Smooth muscle cell (in vitro differentiated cells): ENCODE measurements around the gene UBE2O. TPM values are rescaled to one million over a fixed set of nuclear protein-coding genes. Genes with fewer than 3 reads are reported as not detected.

Experiments
- DNase-seq: peaks from one replicate; lab custom pipeline; 2025; ENCODE audit not compliant: unreplicated experiment; lab: John Stamatoyannopoulos, UW
- H2AFZ ChIP-seq: fragments of 200-600 bp; sonication (generic); 2 replicates; pipeline ENCODE4 v1.6.0; 2016; ENCODE audit warnings: antibody characterized with exemption, low read depth, mild to moderate bottlenecking
- H3F3A ChIP-seq: fragments of 200-600 bp; sonication (generic); 2 replicates; pipeline ENCODE4 v1.6.0; 2017; ENCODE audit warnings: antibody characterized with exemption, low read depth
- H3K27ac ChIP-seq: fragments of 200-600 bp; sonication (generic); 2 replicates; pipeline ENCODE4 v1.5.1; 2016; ENCODE audit warnings: low read depth, mild to moderate bottlenecking
- H3K27me3 ChIP-seq: fragments of 200-600 bp; sonication (generic); 2 replicates; pipeline ENCODE4 v1.6.1; 2016; ENCODE audit warnings: low read depth, mild to moderate bottlenecking
- H3K36me3 ChIP-seq: fragments of 200-600 bp; sonication (generic); 2 replicates; pipeline ENCODE4 v1.5.1; 2016; ENCODE audit warnings: low read depth
- H3K4me1 ChIP-seq: fragments of 200-600 bp; sonication (generic); 2 replicates; pipeline ENCODE4 v1.5.1; 2016; ENCODE audit warnings: low read depth
- H3K4me2 ChIP-seq: fragments of 200-600 bp; sonication (generic); 2 replicates; pipeline ENCODE4 v1.6.0; 2016; ENCODE audit warnings: mild to moderate bottlenecking
- H3K4me3 ChIP-seq: fragments of 200-600 bp; sonication (generic); 2 replicates; pipeline ENCODE4 v1.5.1; 2016; ENCODE audit warnings: mild to moderate bottlenecking
- H3K79me2 ChIP-seq: fragments of 200-600 bp; sonication (generic); 2 replicates; pipeline ENCODE4 v1.6.0; 2016; ENCODE audit warnings: low read depth, mild to moderate bottlenecking
- H3K9ac ChIP-seq: fragments of 200-600 bp; sonication (generic); 2 replicates; pipeline ENCODE4 v1.6.0; 2016; ENCODE audit warnings: low read depth
- H3K9me3 ChIP-seq: fragments of 200-600 bp; sonication (generic); replicated peaks from 2 replicates; pipeline ENCODE4 v1.5.1; 2016; ENCODE audit warnings: low read depth
- H4K20me1 ChIP-seq: fragments of 200-600 bp; sonication (generic); 2 replicates; pipeline ENCODE4 v1.6.0; 2016; ENCODE audit warnings: low read depth
- CTCF ChIP-seq: fragments of 200-600 bp; sonication (generic); IDR thresholded peaks from 2 replicates; pipeline ENCODE4 v1.5.1; 2017; ENCODE audit warnings: borderline replicate concordance, mild to moderate bottlenecking, antibody characterized with exemption; ENCODE audit not compliant: insufficient read depth, poor library complexity, severe bottlenecking
- WGBS: methylation state at CpG from one replicate; pipeline ENCODE4 v1.1.7; 2016; ENCODE audit warnings: low lambda C conversion rate; 5-methylcytosine and 5-hydroxymethylcytosine counted together
- polyA plus RNA-seq: library from polyadenylated mRNA; unstranded; fragments of >200 nt; fragmentation: Nextera tagmentation; extraction: Ambion mirVana; gene quantifications from 2 replicates; pipeline ENCODE4 v1.2.1, GENCODE V29; 2016
- total RNA-seq: library from RNA; depleted of rRNA; stranded (reverse); fragments of >200 nt; gene quantifications from 2 replicates; pipeline ENCODE4 v1.2.3, GENCODE V29; 2014

The UBE2O gene
- total and polyA plus RNA-seq, 2 experiments from 2014 or later: 10.1 to 12.1 TPM

- Histone ChIP-seq H3K27ac (no peak overlapping the region), H3K4me1 (no peaks in the 10 kb centered on the region), H3K36me3 (no peaks in the 10 kb centered on the region), H2AFZ (no peak overlapping the region), H3K79me2 (no peaks in the 10 kb centered on the region), H3K4me2 (no peak overlapping the region), H3K4me3 (no peak overlapping the region), H3F3A (no peaks in the 10 kb centered on the region), H4K20me1 (no peaks in the 10 kb centered on the region), H3K27me3 (no peaks in the 10 kb centered on the region), H3K9ac (no peak overlapping the region), H3K9me3 (no peaks in the 10 kb centered on the region)
- no peak for DNase-seq
- WGBS: 99% methylated on average over 10 of the region's 10 CpGs
- TF ChIP-seq CTCF: no peak
Measured at GRCh38 chr17:76478097-76478496, 25.1 kb upstream of the UBE2O start.

- 92% methylated on average over 15 of the region's 15 CpGs for WGBS
- TF ChIP-seq CTCF: no peak
- Histone ChIP-seq H3K79me2 (no peaks in the 10 kb centered on the region), H3K27me3 (no peaks in the 10 kb centered on the region), H4K20me1 (no peaks in the 10 kb centered on the region), H3K9ac (no peak overlapping the region), H3K4me1 (no peaks in the 10 kb centered on the region), H3F3A (no peaks in the 10 kb centered on the region), H3K27ac (no peak overlapping the region), H3K4me3 (no peak overlapping the region), H3K4me2 (no peak overlapping the region), H3K9me3 (no peaks in the 10 kb centered on the region), H2AFZ (no peak overlapping the region), H3K36me3 (no peaks in the 10 kb centered on the region)
- no peak for DNase-seq
Measured at GRCh38 chr17:76477576-76477975, 24.6 kb upstream of the UBE2O start.

GRCh38 chr17:76476736-76477135 lies 23.8 kb upstream of the UBE2O start:
- no peak for DNase-seq
- no peak overlapping the region for H3K9ac ChIP-seq
- H3K4me2 ChIP-seq: no peak overlapping the region
- no peaks in the 10 kb centered on the region for H4K20me1 ChIP-seq
- 94% methylated on average over 20 of the region's 20 CpGs for WGBS
- H3K9me3 ChIP-seq: no peaks in the 10 kb centered on the region
- H3K4me3 ChIP-seq: no peak overlapping the region
- H3K27ac ChIP-seq: no peak overlapping the region
- no peaks in the 10 kb centered on the region for H3K27me3 ChIP-seq
- H3K79me2 ChIP-seq: no peaks in the 10 kb centered on the region
- no peaks in the 10 kb centered on the region for H3K4me1 ChIP-seq
- no peak overlapping the region for H2AFZ ChIP-seq
- H3F3A ChIP-seq: no peaks in the 10 kb centered on the region
- no peaks in the 10 kb centered on the region for H3K36me3 ChIP-seq
- no peak for TF ChIP-seq CTCF

- H4K20me1 ChIP-seq: no peaks in the 10 kb centered on the region
- no peak overlapping the region for H3K27ac ChIP-seq
- no peaks in the 10 kb centered on the region for H3K9me3 ChIP-seq
- WGBS: 96% methylated on average over 6 of the region's 6 CpGs
- no peak overlapping the region for H2AFZ ChIP-seq
- no peaks in the 10 kb centered on the region for H3K27me3 ChIP-seq
- H3K9ac ChIP-seq: no peak overlapping the region
- no peak overlapping the region for H3K4me2 ChIP-seq
- H3F3A ChIP-seq: no peaks in the 10 kb centered on the region
- no peaks in the 10 kb centered on the region for H3K79me2 ChIP-seq
- no peaks in the 10 kb centered on the region for H3K4me1 ChIP-seq
- no peaks in the 10 kb centered on the region for H3K36me3 ChIP-seq
- TF ChIP-seq CTCF: no peak
- no peak overlapping the region for H3K4me3 ChIP-seq
- DNase-seq: no peak
Measured at GRCh38 chr17:76475302-76475701, 22.4 kb upstream of the UBE2O start.
